Effector memory CD4-positive, alpha-beta T cell (primary cell): ENCODE measurements around the gene PTPRK.

Experiments
- DNase-seq, 3 donors: peaks; one replicate each; pipeline ENCODE4 v3.0.0-alpha.2; 2020
- H3K27ac ChIP-seq: 2 replicates; pipeline ENCODE4 v1.7.0; 2013; ENCODE audit warnings: mild to moderate bottlenecking, low read length, moderate library complexity; ENCODE audit not compliant: insufficient read depth, poor library complexity, severe bottlenecking
- H3K27me3 ChIP-seq: replicated peaks from 2 replicates; pipeline ENCODE4 v1.7.0; 2013; ENCODE audit warnings: mild to moderate bottlenecking, low read length; ENCODE audit not compliant: insufficient read depth, control insufficient read depth, poor library complexity, severe bottlenecking
- H3K36me3 ChIP-seq: 2 replicates; pipeline ENCODE4 v1.7.0; 2013; ENCODE audit warnings: mild to moderate bottlenecking, low read length, moderate library complexity; ENCODE audit not compliant: control insufficient read depth, insufficient read depth
- H3K4me1 ChIP-seq: 2 replicates; pipeline ENCODE4 v1.7.0; 2013; ENCODE audit warnings: low read length, mild to moderate bottlenecking; ENCODE audit not compliant: control insufficient read depth, insufficient read depth, poor library complexity, severe bottlenecking
- H3K4me3 ChIP-seq: 2 replicates; pipeline ENCODE4 v1.7.0; 2013; ENCODE audit warnings: low read length, low read depth, mild to moderate bottlenecking; ENCODE audit not compliant: insufficient read depth, poor library complexity, severe bottlenecking
- H3K9me3 ChIP-seq: 2 replicates; pipeline ENCODE4 v1.7.0; 2013; ENCODE audit warnings: mild to moderate bottlenecking, low read length, moderate library complexity; ENCODE audit not compliant: control insufficient read depth

Gene PTPRK

GRCh38 chr6:128339635-128340450 lies 180.6 kb downstream of the PTPRK start:
- DNase-seq = no peak
- Histone ChIP-seq H3K4me1 (no peaks in the 10 kb centered on the region), H3K27me3 (no peaks in the 10 kb centered on the region), H3K36me3 (no peaks in the 10 kb centered on the region), H3K9me3 (no peaks in the 10 kb centered on the region), H3K4me3 (no peak overlapping the region), H3K27ac (no peak overlapping the region)

GRCh38 chr6:128337619-128338018 lies 182.8 kb downstream of the PTPRK start:
- Histone ChIP-seq H3K27me3 (no peaks in the 10 kb centered on the region), H3K4me1 (no peaks in the 10 kb centered on the region), H3K27ac (no peak overlapping the region), H3K9me3 (no peaks in the 10 kb centered on the region), H3K4me3 (no peak overlapping the region), H3K36me3 (no peaks in the 10 kb centered on the region)
- no peak for DNase-seq

- H3K9me3 ChIP-seq = no peaks in the 10 kb centered on the region
- H3K36me3 ChIP-seq = no peaks in the 10 kb centered on the region
- no peak for DNase-seq
- no peak overlapping the region for H3K4me3 ChIP-seq
- H3K27me3 ChIP-seq = no peaks in the 10 kb centered on the region
- no peak overlapping the region for H3K27ac ChIP-seq
- no peaks in the 10 kb centered on the region for H3K4me1 ChIP-seq
Measured at GRCh38 chr6:128336436-128337095, 183.8 kb downstream of the PTPRK start.

GRCh38 chr6:128335963-128336362 lies 184.4 kb downstream of the PTPRK start:
- no peak for DNase-seq
- no peaks in the 10 kb centered on the region for H3K4me1 ChIP-seq

GRCh38 chr6:128333581-128334223 lies 186.7 kb downstream of the PTPRK start:
- no peaks in the 10 kb centered on the region for H3K9me3 ChIP-seq
- no peak overlapping the region for H3K4me3 ChIP-seq
- no peaks in the 10 kb centered on the region for H3K4me1 ChIP-seq
- no peaks in the 10 kb centered on the region for H3K36me3 ChIP-seq
- no peak overlapping the region for H3K27ac ChIP-seq
- no peak for DNase-seq
- no peaks in the 10 kb centered on the region for H3K27me3 ChIP-seq

More at GRCh38 chr6:128335963-128336362, 184.4 kb downstream of the PTPRK start:
- Histone ChIP-seq H3K4me3 (no peak overlapping the region), H3K9me3 (no peaks in the 10 kb centered on the region), H3K36me3 (no peaks in the 10 kb centered on the region), H3K27me3 (no peaks in the 10 kb centered on the region), H3K27ac (no peak overlapping the region)

GRCh38 chr6:128327890-128328289 lies 192.5 kb downstream of the PTPRK start:
- peak in 1 of 3 donors; percentile 5 for DNase-seq
- Histone ChIP-seq H3K36me3 (no peaks in the 10 kb centered on the region), H3K4me1 (no peaks in the 10 kb centered on the region), H3K27ac (no peak overlapping the region), H3K9me3 (no peaks in the 10 kb centered on the region), H3K27me3 (no peaks in the 10 kb centered on the region), H3K4me3 (no peak overlapping the region)

- Histone ChIP-seq H3K4me3 (no peak overlapping the region), H3K36me3 (no peaks in the 10 kb centered on the region), H3K27ac (no peak overlapping the region), H3K9me3 (no peaks in the 10 kb centered on the region), H3K27me3 (no peaks in the 10 kb centered on the region), H3K4me1 (no peaks in the 10 kb centered on the region)
- no peak for DNase-seq
Measured at GRCh38 chr6:128323011-128323410, 197.4 kb downstream of the PTPRK start.

GRCh38 chr6:128319946-128320345 lies 200.5 kb downstream of the PTPRK start:
- Histone ChIP-seq H3K27me3 (no peaks in the 10 kb centered on the region), H3K36me3 (no peaks in the 10 kb centered on the region), H3K9me3 (no peaks in the 10 kb centered on the region), H3K4me1 (no peaks in the 10 kb centered on the region), H3K27ac (no peak overlapping the region), H3K4me3 (no peak overlapping the region)
- DNase-seq = no peak

GRCh38 chr6:128319157-128319556 lies 201.2 kb downstream of the PTPRK start:
- Histone ChIP-seq H3K27ac (no peak overlapping the region), H3K4me1 (no peaks in the 10 kb centered on the region), H3K36me3 (no peaks in the 10 kb centered on the region), H3K9me3 (no peaks in the 10 kb centered on the region), H3K4me3 (no peak overlapping the region), H3K27me3 (no peaks in the 10 kb centered on the region)
- DNase-seq = no peak
